ENCODE measurements around the gene CDH16.

CDH16 gene

DNA sequence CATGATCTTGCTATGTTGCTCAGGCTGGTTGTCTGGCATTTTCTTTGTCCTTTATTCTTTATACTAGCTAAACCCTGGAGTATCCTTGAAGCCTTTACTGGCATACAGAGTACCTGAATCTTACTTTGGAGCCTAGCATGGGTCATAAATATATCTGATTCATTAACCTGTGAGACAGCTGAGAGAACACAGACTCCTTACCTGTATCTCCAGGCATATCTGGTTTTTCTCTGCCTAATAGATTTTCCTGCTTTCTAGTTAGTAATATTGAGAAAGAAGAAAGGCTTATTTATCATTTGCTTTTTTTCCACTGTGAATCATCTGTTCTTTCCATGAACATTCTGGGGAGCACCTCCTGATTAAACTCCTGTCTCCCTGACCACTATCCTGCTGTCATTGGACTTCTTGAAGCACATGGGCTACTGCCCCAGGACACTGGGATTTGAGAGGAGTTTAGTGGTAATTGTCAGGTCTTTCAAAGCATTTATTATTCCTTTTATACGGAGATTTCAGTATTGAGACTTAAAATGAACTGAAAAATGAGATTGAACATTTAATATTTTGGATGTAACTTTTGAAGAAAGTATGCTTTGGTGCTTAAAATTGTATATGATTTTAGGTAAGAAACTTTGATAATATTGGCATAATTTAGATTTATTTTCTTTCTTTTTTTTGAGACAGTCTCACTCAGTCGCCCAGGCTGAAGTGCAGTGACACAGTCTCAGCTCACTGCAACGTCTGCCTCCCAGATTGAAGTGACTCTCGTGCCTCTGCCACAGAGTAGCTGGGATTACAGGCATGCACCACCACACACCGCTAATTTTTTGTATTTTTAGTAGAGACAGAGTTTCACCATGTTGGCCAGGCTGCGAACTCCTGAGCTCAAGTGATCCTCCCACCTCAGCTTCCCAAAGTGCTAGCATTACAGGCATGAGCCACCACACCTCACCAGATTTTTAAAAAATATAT lies 29.8 kb downstream of the CDH16 start:
- Histone ChIP-seq H3K4me1 (peaks cover 12% of the 10 kb centered on the region), H3K9me3 (no peaks in the 10 kb centered on the region), H3K4me3 (ENCODE audit: low read depth, low read length) (no peak overlapping the region), H3K27me3 (no peaks in the 10 kb centered on the region), H3K36me3 (peaks cover 41% of the 10 kb centered on the region)
- TF ChIP-seq, protein P1, sequence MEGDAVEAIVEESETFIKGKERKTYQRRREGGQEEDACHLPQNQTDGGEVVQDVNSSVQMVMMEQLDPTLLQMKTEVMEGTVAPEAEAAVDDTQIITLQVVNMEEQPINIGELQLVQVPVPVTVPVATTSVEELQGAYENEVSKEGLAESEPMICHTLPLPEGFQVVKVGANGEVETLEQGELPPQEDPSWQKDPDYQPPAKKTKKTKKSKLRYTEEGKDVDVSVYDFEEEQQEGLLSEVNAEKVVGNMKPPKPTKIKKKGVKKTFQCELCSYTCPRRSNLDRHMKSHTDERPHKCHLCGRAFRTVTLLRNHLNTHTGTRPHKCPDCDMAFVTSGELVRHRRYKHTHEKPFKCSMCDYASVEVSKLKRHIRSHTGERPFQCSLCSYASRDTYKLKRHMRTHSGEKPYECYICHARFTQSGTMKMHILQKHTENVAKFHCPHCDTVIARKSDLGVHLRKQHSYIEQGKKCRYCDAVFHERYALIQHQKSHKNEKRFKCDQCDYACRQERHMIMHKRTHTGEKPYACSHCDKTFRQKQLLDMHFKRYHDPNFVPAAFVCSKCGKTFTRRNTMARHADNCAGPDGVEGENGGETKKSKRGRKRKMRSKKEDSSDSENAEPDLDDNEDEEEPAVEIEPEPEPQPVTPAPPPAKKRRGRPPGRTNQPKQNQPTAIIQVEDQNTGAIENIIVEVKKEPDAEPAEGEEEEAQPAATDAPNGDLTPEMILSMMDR (IDR thresholded peaks at IDR 0.05; ENCODE audit: low read depth, low read length), result no peak
- DNase-seq, result no peak

GRCh38 chr16:66886914-66887313 lies 31.8 kb downstream of the CDH16 start:
- Histone ChIP-seq H3K27me3 (no peaks in the 10 kb centered on the region), H3K4me1 (peaks cover 12% of the 10 kb centered on the region), H3K36me3 (peaks cover 45% of the 10 kb centered on the region), H3K9me3 (no peaks in the 10 kb centered on the region), H3K4me3 (ENCODE audit: low read depth, low read length) (no peak overlapping the region)
- DNase-seq, result no peak
- TF ChIP-seq, protein P1 (IDR thresholded peaks at IDR 0.05; ENCODE audit: low read depth, low read length), result no peak

DNA sequence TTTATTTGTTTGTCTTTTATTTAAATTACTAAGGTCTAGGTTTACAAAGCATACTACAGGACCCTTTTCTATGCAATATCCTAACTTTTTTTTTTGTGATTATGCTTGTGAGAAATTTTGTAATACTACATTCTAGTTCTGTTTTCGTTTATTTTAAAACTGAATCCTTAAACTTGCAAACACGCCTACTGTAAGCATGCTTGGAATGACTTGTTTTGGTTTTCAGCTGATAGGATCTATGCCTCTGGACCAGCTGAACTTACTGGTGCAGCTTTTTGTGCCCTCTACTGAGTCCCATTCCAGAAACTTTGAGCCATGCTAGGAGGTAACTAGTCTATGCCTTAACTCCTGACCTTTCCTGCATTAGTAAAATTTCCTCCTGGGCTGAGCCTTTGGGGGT lies 32.4 kb downstream of the CDH16 start:
- Histone ChIP-seq H3K4me3 (ENCODE audit: low read depth, low read length) (no peak overlapping the region), H3K27me3 (no peaks in the 10 kb centered on the region), H3K36me3 (peaks cover 41% of the 10 kb centered on the region), H3K4me1 (peaks cover 12% of the 10 kb centered on the region), H3K9me3 (no peaks in the 10 kb centered on the region)
- DNase-seq, result no peak
- TF ChIP-seq, protein P1 (IDR thresholded peaks at IDR 0.05; ENCODE audit: low read depth, low read length), result no peak

GRCh38 chr16:66885491-66885890 lies 33.2 kb downstream of the CDH16 start:
- H3K4me1 ChIP-seq, result peaks cover 9% of the 10 kb centered on the region
- H3K4me3 ChIP-seq (ENCODE audit: low read depth, low read length), result no peak overlapping the region
- no peak for DNase-seq
- no peaks in the 10 kb centered on the region for H3K27me3 ChIP-seq
- peaks cover 39% of the 10 kb centered on the region for H3K36me3 ChIP-seq
- TF ChIP-seq, protein P1 (IDR thresholded peaks at IDR 0.05; ENCODE audit: low read depth, low read length), result no peak
- H3K9me3 ChIP-seq, result no peaks in the 10 kb centered on the region

DNA sequence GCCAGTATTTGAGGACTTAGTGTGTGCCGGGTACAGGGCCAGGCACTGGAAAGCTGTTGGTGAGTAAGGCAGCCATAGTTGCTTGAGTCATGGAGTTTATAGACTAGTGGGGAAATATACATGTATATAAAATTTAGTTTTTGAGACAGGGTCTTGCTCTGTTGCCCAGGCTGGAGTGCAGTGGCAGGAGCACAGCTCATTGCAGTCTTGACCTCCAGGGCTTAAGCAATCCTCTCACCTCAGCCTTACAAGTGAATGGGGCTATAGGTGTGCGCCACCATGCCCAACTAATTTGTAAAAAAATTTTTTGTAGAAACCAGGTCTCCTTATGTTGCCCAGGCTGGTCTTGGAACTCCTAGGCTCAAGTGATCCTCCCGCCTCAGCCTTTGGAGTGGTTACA lies 36.0 kb downstream of the CDH16 start:
- H3K36me3 ChIP-seq, result peaks cover 31% of the 10 kb centered on the region
- H3K4me3 ChIP-seq (ENCODE audit: low read depth, low read length), result no peak overlapping the region
- no peaks in the 10 kb centered on the region for H3K27me3 ChIP-seq
- no peak for DNase-seq
- H3K4me1 ChIP-seq, result peaks cover 6% of the 10 kb centered on the region; the same call in 1 of the 2 replicates
- no peaks in the 10 kb centered on the region for H3K9me3 ChIP-seq
- TF ChIP-seq, protein P1 (IDR thresholded peaks at IDR 0.05; ENCODE audit: low read depth, low read length), result no peak

- peaks cover 6% of the 10 kb centered on the region; the same call in 1 of the 2 replicates for H3K4me1 ChIP-seq
- TF ChIP-seq, protein P1 (IDR thresholded peaks at IDR 0.05; ENCODE audit: low read depth, low read length), result no peak
- no peaks in the 10 kb centered on the region for H3K27me3 ChIP-seq
- DNase-seq, result no peak
- no peaks in the 10 kb centered on the region for H3K9me3 ChIP-seq
- peak overlapping the region; percentile 92 for H3K4me3 ChIP-seq (ENCODE audit: low read depth, low read length)
- peaks cover 31% of the 10 kb centered on the region for H3K36me3 ChIP-seq
These were observed 36.6 kb downstream of the CDH16 start for GRCh38 chr16:66881964-66882508.
